ENCODE measurements around the gene NCAM1.

The NCAM1 gene

GRCh38 chr11:113174882-113175281 lies 213.7 kb downstream of the NCAM1 start:
- DNase-seq, result no peak

- no peak for DNase-seq
Measured at GRCh38 chr11:113176599-113177360, 215.6 kb downstream of the NCAM1 start.

GRCh38 chr11:113177671-113178070 lies 216.5 kb downstream of the NCAM1 start:
- DNase-seq, result no peak

GRCh38 chr11:113178381-113179070 lies 217.3 kb downstream of the NCAM1 start:
- no peak for DNase-seq

- no peak for DNase-seq
Measured at GRCh38 chr11:113179181-113179704, 218.0 kb downstream of the NCAM1 start.

GRCh38 chr11:113181094-113181493 lies 219.9 kb downstream of the NCAM1 start:
- DNase-seq, result no peak

- no peak for DNase-seq
Measured at GRCh38 chr11:113182288-113182687, 221.1 kb downstream of the NCAM1 start.

GRCh38 chr11:113184498-113184897 lies 223.3 kb downstream of the NCAM1 start:
- DNase-seq, result no peak

GRCh38 chr11:113188371-113188834 lies 227.2 kb downstream of the NCAM1 start:
- DNase-seq, result no peak

GRCh38 chr11:113189909-113190667 lies 228.9 kb downstream of the NCAM1 start:
- DNase-seq, result no peak

GRCh38 chr11:113192121-113192925 lies 231.1 kb downstream of the NCAM1 start:
- DNase-seq, result no peak

- DNase-seq, result no peak
Measured at GRCh38 chr11:113193016-113193415, 231.8 kb downstream of the NCAM1 start.

GRCh38 chr11:113193946-113194345 lies 232.7 kb downstream of the NCAM1 start:
- no peak for DNase-seq

GRCh38 chr11:113195728-113196127 lies 234.5 kb downstream of the NCAM1 start:
- no peak for DNase-seq

- DNase-seq, result no peak
Measured at GRCh38 chr11:113197446-113197845, 236.2 kb downstream of the NCAM1 start.

- no peak for DNase-seq
Measured at GRCh38 chr11:113198972-113199661, 237.9 kb downstream of the NCAM1 start.

- DNase-seq, result no peak
Measured at GRCh38 chr11:113199866-113200265, 238.6 kb downstream of the NCAM1 start.

GRCh38 chr11:113201054-113201818 lies 240.0 kb downstream of the NCAM1 start:
- DNase-seq, result no peak

- DNase-seq, result no peak
Measured at GRCh38 chr11:113202431-113202830, 241.2 kb downstream of the NCAM1 start.

GRCh38 chr11:113203141-113203753 lies 242.0 kb downstream of the NCAM1 start:
- DNase-seq, result no peak

GRCh38 chr11:113204280-113204679 lies 243.1 kb downstream of the NCAM1 start:
- DNase-seq, result no peak

Data from activated T-cell treated with anti-CD3 and anti-CD28 coated beads, Interleukin-2, amount 50 U/mL, for 1 hour (primary cell).